ENCODE results near the gene RHOD.

RHOD gene

DNA sequence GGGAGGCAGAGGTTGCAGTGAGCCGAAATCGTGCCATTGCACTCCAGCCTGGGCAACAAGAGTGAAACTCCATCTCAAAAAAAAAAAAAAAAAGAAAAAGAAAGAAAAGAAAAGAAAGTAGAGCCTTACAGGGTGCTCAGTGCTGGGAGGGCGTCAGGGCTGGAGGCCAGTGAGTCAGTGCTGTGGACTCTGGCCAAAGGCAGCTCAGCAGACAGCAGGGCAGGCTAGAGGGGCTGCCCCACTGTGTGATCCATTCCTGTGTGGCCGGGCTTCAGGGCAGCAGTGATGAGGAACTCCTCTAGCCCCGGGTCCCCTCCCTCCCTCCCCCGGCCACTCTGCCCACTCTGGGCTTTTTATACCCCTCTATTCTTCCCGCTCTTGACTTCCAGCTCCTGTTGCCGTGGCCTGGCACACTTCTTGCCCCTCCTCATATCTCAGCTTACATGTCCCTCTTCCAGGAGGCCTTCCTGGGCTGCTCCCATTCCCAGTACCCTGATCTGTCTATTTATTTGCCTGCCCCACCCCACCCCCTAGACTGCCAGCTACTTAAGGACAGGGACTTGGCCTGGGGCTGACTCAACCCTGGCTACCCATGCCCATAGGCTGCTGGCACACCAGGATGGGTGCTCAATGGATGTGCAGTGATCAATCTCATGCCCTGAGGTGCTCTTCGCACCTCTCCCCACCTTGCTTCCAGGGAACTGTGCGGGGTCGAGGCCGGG is 23.7 kb upstream of the RHOD start:
- DNase-seq, result no peak

GRCh38 chr11:67033661-67034166 is 22.9 kb upstream of the RHOD start:
- no peak for DNase-seq

DNA sequence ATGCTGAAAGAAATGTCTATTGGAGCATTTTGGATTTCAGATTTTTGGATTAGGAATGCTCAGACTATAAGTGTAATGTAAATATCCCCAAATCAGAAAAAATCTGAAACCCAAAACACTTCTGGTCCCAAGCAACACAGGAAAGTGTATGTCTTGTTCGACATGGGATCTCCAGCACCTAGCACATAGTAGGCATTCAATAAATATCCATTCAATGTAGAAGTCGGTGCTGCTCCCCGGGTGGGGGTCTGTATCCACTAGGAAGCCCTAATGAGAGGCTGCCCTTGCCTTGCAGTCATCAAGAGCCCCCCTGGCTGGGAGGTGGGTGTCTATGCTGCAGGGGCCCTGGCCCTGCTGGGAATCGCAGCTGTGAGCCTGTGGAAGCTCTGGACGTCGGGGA is 22.3 kb upstream of the RHOD start:
- no peak for DNase-seq

- no peak for DNase-seq
Measured at GRCh38 chr11:67040147-67040546, 16.5 kb upstream of the RHOD start.

DNA sequence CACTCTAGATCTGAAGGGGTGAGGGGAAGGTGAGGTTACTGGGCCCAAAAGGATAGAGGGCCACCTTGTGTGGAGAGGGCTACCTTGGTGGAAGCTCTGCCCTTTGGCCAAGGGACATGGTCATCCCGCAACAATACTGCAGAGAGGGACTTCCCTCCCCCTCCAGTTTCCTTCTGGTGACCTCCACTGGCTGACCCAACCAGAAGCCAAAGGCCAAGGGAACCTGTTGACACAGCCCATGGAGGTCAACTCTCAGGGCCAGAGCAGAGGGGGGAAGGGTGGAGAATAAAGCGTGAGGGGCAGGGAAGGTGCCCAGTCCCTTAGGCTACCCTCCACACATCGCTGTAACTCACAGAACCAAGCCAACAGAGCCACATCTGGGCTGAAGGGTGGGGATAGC is 15.0 kb upstream of the RHOD start:
- no peak for DNase-seq

DNA sequence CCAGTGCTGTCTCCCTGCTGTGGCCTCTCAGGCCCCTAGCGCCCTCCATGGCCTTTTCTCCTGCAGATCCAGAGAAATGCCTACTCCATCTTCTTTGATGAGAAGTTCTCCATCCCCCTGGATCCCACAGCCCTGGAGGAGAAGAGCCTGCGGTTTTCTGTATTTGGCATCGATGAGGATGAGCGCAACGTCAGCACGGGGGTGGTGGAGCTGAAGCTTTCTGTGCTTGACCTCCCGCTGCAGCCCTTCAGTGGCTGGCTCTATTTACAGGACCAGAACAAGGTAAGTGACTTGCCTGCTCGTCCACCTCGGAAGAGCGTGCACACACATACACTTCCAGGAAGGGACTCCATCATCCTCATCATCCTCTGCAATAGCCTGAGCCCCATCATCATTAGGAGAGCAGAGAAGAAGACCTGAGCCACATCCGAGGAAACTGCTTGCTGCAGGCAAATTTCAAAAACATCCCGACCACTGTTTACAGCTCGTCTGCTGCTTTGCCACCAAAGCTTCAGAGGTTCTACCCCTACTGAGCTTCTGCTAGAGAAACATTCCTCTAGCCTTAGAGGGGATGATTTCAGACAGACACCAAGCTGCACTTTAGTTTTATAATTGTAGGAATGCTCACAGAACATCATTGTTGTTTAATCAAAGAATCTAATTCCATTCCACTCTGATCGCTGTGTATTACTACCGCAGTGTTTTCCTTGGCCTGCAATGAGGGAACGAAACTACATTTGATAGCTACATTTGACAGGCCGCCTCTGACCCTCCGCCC is 12.9 kb upstream of the RHOD start:
- no peak for DNase-seq

GRCh38 chr11:67044496-67044895 is 12.2 kb upstream of the RHOD start:
- no peak for DNase-seq

GRCh38 chr11:67045314-67045713 is 11.3 kb upstream of the RHOD start:
- no peak for DNase-seq

- no peak for DNase-seq
Measured at GRCh38 chr11:67048515-67049130, 8.0 kb upstream of the RHOD start.

GRCh38 chr11:67050139-67050538 is 6.5 kb upstream of the RHOD start:
- no peak for DNase-seq

- DNase-seq, result no peak
Measured at GRCh38 chr11:67051180-67051893, 5.3 kb upstream of the RHOD start.

- DNase-seq, result no peak
Measured at GRCh38 chr11:67051945-67052488, 4.6 kb upstream of the RHOD start.

DNA sequence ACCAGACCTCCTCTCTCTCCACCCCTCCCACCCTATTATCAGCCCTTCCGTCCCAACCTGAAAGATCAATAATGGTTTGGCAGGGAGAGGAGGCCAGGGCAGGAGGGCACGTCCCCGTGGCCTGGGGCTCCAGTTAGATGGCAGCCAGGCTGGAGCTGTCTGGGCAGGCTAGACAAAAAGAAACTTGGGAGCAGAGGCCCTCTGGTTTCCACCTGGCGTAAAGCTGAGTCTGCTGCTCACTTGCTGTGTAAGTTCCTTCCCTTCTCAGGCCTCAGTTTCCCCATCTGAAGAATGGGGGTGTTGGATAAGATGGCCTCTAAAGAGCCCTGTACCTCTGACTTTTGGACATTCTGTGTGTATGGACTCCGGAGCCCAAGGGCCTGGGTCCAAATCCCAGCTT is 3.8 kb upstream of the RHOD start:
- no peak for DNase-seq

DNA sequence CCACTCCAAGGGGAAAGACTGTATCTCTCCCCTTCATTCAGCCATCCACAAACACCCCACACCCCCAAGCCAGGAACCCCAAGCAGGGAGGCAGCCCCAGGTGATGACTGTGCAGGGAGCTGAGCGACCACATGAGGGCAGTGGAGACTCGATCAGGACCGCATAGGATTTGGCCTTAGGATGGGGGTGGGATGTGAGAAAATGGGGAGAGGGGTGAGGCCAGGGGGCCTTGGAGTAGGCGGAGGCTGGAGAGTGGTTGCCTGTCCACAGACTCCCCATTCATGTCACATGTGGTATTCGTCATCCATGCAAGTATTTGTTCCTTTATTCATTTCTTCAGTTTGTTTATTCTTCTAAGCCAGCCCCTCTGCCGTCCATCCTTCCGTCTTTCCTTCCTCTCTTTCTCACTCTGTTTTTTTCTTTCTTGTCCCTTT is 2.7 kb upstream of the RHOD start:
- no peak for DNase-seq

DNA sequence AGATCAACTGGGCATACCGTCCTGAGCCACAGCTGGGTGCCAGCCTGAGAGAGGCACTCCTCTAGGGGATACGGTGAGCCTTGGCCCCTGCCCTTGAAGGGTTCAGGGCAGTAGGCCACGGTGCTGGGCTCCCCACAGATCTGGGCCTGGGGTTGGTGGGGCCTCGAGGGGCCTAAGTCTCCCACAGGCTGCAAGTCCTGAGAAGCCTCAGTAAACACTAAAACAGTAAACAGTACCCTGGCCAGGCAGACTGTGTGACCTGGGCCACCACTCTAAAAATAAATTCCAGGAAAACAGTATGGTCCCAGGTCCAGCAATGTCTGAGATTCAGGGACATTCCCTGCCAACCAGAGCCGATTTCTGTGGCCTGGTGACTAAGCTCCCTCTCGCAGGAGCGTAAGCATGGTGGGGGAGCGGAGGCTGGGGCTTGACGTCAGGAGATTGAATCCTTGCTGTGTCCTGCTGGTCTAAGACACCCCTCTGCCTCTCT is 2.3 kb upstream of the RHOD start:
- DNase-seq, result no peak

DNA sequence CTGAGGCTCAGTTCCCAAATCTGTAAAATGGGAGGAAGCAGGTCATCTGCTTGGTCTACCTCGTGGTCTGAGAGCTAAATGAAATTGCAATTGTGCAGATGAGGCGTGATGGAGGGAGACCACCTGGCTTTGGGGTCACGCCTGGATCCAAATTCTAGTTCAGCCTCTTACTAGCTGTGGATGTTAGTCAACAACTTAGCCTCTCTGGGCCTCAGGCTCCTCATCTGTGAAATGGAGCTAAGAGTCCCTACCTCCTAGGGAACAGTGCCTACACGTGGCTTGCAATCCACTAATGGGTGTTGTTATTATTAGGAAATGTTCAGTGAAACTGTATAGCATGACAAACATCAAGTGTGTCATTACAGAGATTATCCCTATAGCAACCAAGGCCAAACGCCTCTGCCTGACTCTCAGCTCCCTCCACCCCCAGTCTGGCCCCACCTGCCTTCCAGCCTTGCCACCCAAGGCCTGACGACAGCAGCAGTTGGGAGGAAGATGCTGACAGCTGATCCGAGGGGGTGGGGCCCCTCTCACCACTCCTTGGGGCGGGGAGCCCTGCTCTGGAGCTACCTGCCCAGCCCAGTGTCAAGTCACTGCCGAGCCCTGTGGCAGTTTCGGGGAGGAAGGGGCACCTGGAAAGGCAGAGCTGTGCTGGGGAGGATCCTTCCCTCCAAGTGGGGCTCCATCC is 1.7 kb upstream of the RHOD start:
- peak; percentile 75 for DNase-seq

- DNase-seq, result no peak
Measured at GRCh38 chr11:67055812-67056211, 835 bp upstream of the RHOD start.

DNA sequence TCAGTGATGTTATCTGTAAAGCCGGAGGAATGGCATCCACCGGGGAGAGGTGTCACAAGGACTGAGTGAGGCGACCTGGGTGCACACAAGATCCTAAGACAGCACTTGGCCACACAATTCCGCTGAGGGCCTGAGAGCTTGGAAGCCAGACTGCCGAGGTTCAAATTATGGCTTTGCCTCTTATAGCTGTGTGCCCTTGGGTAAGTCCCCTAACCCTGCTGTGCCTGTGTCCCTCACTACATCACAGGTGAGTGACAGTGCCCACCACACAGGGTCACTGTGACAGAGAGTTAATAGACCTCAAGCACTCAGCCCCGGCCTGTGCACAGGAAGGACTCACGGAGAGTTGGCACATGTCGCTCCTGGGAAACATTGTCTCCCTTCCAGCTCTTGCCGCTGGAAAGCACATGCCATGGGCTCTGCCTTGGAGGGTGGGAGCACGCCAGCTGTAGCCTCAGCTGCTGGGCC is 592 bp downstream of the RHOD start:
- DNase-seq, result no peak

DNA sequence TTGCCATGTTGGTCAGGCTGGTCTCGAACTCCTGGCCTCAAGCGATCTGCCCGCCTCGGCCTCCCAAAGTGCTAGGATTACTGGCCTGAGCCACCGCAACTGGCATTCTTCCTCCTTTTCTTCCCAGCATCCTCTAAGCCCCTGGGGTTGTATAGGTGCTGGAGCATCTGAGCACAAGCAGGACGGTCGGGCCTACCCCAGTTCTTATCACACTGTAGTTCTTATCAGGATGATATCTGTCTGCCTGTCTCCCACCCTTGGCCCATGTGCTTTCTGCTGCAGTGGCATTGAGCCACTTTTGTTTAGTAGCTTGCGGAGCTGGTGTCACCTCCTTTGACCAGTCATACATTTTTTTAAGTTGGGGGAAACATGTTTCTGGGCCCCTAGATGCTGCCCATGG is 1.9 kb downstream of the RHOD start:
- no peak for DNase-seq

- no peak for DNase-seq
Measured at GRCh38 chr11:67059671-67060070, 3.0 kb downstream of the RHOD start.

DNA sequence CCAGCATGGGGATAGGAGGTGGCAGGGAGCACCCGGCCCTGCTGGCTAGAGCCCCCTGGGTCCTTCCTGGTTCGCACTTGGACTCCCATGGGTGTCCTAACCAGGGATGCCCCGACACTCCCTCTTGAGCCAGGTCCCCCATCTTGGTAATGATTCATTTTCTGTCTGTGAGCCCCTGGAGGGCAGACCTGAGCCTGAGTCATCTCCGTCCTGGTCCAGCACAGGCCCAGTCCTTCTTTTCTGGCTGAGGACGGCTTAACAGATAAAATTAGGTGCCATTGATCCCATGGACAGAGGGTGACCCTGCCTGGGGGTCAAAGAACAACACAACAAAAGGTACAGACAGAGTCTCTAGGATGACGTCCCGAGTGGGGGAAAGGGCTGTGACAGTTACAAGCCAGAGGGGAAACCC is 3.5 kb downstream of the RHOD start:
- DNase-seq, result no peak

Measured in DMS153 (cell line).